ENCODE measurements around the gene TMEM178A.

TMEM178A gene

DNA sequence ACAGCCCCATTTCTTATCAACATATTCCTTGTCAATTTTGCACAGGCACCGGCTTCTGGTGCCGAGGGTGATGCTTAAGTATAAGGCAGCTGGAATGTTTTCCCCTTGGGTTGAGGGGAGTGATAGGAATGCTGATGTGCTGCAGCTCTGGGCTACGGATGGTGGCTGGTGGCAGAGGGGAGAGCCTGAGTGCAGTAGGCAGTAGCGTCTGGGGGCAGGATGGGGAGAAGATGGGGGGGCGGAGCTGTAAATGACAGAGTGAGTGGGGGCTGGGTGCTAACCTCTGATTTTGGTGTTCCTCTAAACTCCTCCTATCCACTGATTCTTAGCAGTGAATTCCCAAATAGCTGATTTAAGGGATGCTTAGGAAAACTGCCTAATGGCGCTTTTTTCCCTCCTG, 20.7 kb downstream of the TMEM178A start:
- no peaks in the 10 kb centered on the region for H3K27me3 ChIP-seq (replicated peaks; ENCODE audit: insufficient read depth, low read length)
- H3K36me3 ChIP-seq (replicated peaks; ENCODE audit: insufficient read depth, low read length): no peaks in the 10 kb centered on the region
- no peaks in the 10 kb centered on the region for H4K20me1 ChIP-seq (ENCODE audit: insufficient read depth, low read length)
- H3K4me1 ChIP-seq (ENCODE audit: low read length): no peaks in the 10 kb centered on the region
- no peak overlapping the region for H3K4me2 ChIP-seq (ENCODE audit: low read depth, low read length)
- DNase-seq: no peak
- H3K27ac ChIP-seq (ENCODE audit: low read length): no peak overlapping the region
- TF ChIP-seq EZH2 (optimal IDR thresholded peaks at IDR 0.05; ENCODE audit: low read depth, low read length) (no peak), EZH2phosphoT487 (IDR thresholded peaks at IDR 0.05; ENCODE audit: low read length) (no peak)
- TF ChIP-seq, protein P1, sequence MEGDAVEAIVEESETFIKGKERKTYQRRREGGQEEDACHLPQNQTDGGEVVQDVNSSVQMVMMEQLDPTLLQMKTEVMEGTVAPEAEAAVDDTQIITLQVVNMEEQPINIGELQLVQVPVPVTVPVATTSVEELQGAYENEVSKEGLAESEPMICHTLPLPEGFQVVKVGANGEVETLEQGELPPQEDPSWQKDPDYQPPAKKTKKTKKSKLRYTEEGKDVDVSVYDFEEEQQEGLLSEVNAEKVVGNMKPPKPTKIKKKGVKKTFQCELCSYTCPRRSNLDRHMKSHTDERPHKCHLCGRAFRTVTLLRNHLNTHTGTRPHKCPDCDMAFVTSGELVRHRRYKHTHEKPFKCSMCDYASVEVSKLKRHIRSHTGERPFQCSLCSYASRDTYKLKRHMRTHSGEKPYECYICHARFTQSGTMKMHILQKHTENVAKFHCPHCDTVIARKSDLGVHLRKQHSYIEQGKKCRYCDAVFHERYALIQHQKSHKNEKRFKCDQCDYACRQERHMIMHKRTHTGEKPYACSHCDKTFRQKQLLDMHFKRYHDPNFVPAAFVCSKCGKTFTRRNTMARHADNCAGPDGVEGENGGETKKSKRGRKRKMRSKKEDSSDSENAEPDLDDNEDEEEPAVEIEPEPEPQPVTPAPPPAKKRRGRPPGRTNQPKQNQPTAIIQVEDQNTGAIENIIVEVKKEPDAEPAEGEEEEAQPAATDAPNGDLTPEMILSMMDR (IDR thresholded peaks at IDR 0.05; ENCODE audit: low read length): no peak
- no peaks in the 10 kb centered on the region for H3K79me2 ChIP-seq (ENCODE audit: low read length)
- H3K9ac ChIP-seq (ENCODE audit: low read length): no peak overlapping the region
- no peaks in the 10 kb centered on the region for H3F3A ChIP-seq (ENCODE audit: insufficient read depth, low read length)
- H3K9me3 ChIP-seq (replicated peaks; ENCODE audit: insufficient read depth, low read length): no peaks in the 10 kb centered on the region
- no peak overlapping the region for H3K4me3 ChIP-seq (ENCODE audit: low read length)
- no peak overlapping the region for H2AFZ ChIP-seq (ENCODE audit: low read length)
- H3K9me2 ChIP-seq (replicated peaks; ENCODE audit: insufficient read depth, low read length): no peaks in the 10 kb centered on the region

DNA sequence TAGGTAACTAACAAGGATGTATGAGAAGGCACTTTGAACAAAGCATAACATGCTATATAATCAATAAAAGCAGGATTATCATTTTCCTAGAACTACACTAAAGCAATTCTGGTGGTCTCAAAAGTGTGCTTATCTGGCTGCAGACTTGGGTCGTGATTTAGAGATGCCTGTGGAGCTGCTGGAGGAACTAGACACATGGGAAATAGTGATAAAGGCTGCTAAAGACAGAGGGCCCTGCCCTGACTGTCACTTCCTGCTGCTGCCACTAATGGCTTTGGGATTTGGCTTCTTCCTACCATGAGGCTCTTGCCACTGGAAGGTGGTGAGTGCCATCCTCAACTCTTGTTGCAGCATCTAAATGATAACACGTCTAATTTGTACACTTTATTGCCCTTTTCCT, 22.5 kb downstream of the TMEM178A start:
- no peak for DNase-seq
- no peaks in the 10 kb centered on the region for H4K20me1 ChIP-seq (ENCODE audit: insufficient read depth, low read length)
- no peak overlapping the region for H3K27ac ChIP-seq (ENCODE audit: low read length)
- H3K27me3 ChIP-seq (replicated peaks; ENCODE audit: insufficient read depth, low read length): no peaks in the 10 kb centered on the region
- no peaks in the 10 kb centered on the region for H3K79me2 ChIP-seq (ENCODE audit: low read length)
- H3K4me1 ChIP-seq (ENCODE audit: low read length): no peaks in the 10 kb centered on the region
- H3K4me3 ChIP-seq (ENCODE audit: low read length): no peak overlapping the region
- no peaks in the 10 kb centered on the region for H3K9me3 ChIP-seq (replicated peaks; ENCODE audit: insufficient read depth, low read length)
- no peaks in the 10 kb centered on the region for H3F3A ChIP-seq (ENCODE audit: insufficient read depth, low read length)
- TF ChIP-seq, protein P1 (IDR thresholded peaks at IDR 0.05; ENCODE audit: low read length): no peak
- TF ChIP-seq EZH2phosphoT487 (IDR thresholded peaks at IDR 0.05; ENCODE audit: low read length): no peak
- TF ChIP-seq EZH2 (optimal IDR thresholded peaks at IDR 0.05; ENCODE audit: low read depth, low read length): no peak
- H2AFZ ChIP-seq (ENCODE audit: low read length): no peak overlapping the region
- H3K4me2 ChIP-seq (ENCODE audit: low read depth, low read length): no peak overlapping the region
- no peaks in the 10 kb centered on the region for H3K36me3 ChIP-seq (replicated peaks; ENCODE audit: insufficient read depth, low read length)
- no peak overlapping the region for H3K9ac ChIP-seq (ENCODE audit: low read length)
- no peaks in the 10 kb centered on the region for H3K9me2 ChIP-seq (replicated peaks; ENCODE audit: insufficient read depth, low read length)

DNA sequence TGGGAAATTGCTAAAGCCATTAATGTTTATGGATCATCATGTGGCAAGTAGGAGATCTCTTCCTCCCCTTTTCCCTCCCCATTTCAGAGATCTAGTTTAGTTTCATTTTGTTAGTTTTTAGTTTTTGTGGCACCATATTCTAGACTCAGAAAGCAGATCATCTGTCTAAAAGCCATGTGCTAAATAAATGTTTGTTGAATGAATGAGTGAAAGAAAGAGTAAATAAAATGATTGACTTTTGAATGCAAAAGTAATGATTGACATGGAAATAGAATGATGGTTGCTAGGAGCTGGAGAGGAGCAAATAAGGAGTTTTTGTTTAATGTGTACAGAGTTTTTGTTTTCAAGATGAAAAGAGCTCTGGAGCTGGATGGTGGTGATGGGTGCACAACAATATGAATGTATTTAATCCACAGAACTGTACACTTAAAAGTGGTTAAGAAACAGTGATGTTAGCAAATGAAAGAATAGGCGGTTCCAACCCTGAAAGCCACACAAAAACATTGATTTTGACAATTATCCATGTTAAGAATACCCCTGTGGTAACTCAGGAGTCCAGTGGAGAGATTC, 23.6 kb downstream of the TMEM178A start:
- no peaks in the 10 kb centered on the region for H3K9me2 ChIP-seq (replicated peaks; ENCODE audit: insufficient read depth, low read length)
- TF ChIP-seq, protein P1 (IDR thresholded peaks at IDR 0.05; ENCODE audit: low read length): no peak
- TF ChIP-seq EZH2phosphoT487 (IDR thresholded peaks at IDR 0.05; ENCODE audit: low read length) (no peak), EZH2 (optimal IDR thresholded peaks at IDR 0.05; ENCODE audit: low read depth, low read length) (no peak)
- no peak overlapping the region for H3K27ac ChIP-seq (ENCODE audit: low read length)
- H3K9ac ChIP-seq (ENCODE audit: low read length): no peak overlapping the region
- no peaks in the 10 kb centered on the region for H3K79me2 ChIP-seq (ENCODE audit: low read length)
- no peaks in the 10 kb centered on the region for H4K20me1 ChIP-seq (ENCODE audit: insufficient read depth, low read length)
- DNase-seq: no peak
- H3F3A ChIP-seq (ENCODE audit: insufficient read depth, low read length): no peaks in the 10 kb centered on the region
- H3K4me2 ChIP-seq (ENCODE audit: low read depth, low read length): 0 out of 2 replicates have a peak overlapping the region, but pooled peaks have one; percentile 3
- no peaks in the 10 kb centered on the region for H3K27me3 ChIP-seq (replicated peaks; ENCODE audit: insufficient read depth, low read length)
- H3K4me3 ChIP-seq (ENCODE audit: low read length): no peak overlapping the region
- H3K36me3 ChIP-seq (replicated peaks; ENCODE audit: insufficient read depth, low read length): no peaks in the 10 kb centered on the region
- no peaks in the 10 kb centered on the region for H3K4me1 ChIP-seq (ENCODE audit: low read length)
- no peaks in the 10 kb centered on the region for H3K9me3 ChIP-seq (replicated peaks; ENCODE audit: insufficient read depth, low read length)
- H2AFZ ChIP-seq (ENCODE audit: low read length): no peak overlapping the region
